ENCODE measurements around the gene PLEKHA4. TPM values are rescaled to one million over a fixed set of nuclear protein-coding genes. Genes with fewer than 3 reads are reported as not detected.
"Not testable (repeated sequence)": the region's sequence is repeated elsewhere in the genome, so short reads cannot be mapped to it uniquely, and the experiment has no call there.

Gene PLEKHA4, protein sequence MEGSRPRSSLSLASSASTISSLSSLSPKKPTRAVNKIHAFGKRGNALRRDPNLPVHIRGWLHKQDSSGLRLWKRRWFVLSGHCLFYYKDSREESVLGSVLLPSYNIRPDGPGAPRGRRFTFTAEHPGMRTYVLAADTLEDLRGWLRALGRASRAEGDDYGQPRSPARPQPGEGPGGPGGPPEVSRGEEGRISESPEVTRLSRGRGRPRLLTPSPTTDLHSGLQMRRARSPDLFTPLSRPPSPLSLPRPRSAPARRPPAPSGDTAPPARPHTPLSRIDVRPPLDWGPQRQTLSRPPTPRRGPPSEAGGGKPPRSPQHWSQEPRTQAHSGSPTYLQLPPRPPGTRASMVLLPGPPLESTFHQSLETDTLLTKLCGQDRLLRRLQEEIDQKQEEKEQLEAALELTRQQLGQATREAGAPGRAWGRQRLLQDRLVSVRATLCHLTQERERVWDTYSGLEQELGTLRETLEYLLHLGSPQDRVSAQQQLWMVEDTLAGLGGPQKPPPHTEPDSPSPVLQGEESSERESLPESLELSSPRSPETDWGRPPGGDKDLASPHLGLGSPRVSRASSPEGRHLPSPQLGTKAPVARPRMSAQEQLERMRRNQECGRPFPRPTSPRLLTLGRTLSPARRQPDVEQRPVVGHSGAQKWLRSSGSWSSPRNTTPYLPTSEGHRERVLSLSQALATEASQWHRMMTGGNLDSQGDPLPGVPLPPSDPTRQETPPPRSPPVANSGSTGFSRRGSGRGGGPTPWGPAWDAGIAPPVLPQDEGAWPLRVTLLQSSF
- total RNA-seq, result 1.4 and 1.9 TPM in 2 replicates

DNA sequence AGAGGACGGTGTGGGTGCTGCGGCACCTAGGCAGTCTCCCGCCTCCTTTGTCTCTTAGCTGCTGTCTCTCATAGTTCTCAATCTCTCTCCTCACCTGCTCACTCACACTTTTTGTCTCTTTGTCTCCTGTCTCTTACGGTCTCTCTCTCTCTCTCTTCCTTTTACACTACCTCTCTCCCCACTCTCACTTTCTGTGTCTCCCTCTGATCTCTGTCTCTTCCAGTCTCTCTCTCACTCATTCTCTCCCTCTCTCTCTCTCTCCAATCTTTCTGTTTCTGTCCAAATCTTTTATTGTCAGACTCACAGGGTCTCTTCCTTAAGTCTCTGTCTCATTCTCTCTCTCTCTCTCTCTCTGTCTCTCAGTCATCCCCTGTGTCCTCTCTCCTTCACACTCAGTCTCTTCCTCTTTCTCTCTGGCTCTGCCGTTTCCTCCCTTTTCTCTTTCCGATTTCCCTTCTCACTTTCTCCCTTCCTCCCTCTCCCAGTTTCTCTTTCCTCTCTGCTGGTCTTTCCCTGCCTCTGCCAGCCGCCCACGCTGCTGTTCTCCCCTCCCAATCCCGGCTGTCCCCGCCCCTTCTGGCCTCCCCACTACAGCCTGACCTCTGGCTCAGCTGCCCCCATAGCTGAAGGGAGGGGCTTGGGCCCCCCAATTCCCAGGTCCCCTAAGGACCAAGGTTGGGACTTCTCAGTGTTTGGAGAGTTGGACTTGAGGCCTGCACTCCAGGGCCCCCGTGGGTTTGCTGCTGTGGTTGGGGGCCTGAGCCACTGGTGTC lies at the start of gene PLEKHA4:
TSS of gene PLEKHA4 (minus strand) at position 504 of the 773 bp plus-strand sequence. CDS start 997 bp downstream, outside the sequence.
- no peak within 1 kb of the TSS for H3K4me3 Mint-ChIP-seq
- DNase-seq (ENCODE audit: low spot score), result no peak
- H3K9me3 Mint-ChIP-seq, result no peaks in the 10 kb centered on the region
- peaks cover 11% of the 10 kb centered on the region for H3K4me1 Mint-ChIP-seq (ENCODE audit: low read depth)
- peaks cover 11% of the 10 kb centered on the region for H3K27me3 Mint-ChIP-seq (ENCODE audit: insufficient read depth)
- H3K27ac Mint-ChIP-seq, result no peak within 1 kb of the TSS
- intact Hi-C loops (cut with micrococcal nuclease), result no loop called here
- H3K36me3 Mint-ChIP-seq (ENCODE audit: low read depth), result peaks cover 4% of the 10 kb centered on the region

DNA sequence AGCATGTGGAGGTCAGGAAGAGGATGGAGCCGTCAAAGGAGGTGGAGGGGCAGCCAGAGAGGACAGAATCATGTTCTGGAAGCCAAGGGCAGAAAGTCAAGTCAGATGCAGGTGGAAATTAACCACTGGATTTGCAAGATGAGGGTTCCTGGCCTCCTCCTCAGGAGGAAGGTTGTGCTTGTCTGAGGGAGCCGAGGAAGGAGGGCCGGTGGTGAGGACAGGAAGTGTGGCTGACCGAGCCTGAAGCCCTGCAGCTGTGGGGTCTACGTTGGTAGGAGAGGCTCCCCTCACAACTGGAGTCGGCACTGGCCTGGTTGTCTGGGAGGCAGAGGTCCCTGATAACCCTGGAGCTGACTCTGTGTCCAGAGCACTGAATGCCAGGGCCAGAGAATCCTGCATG lies 49.7 kb upstream of the PLEKHA4 start:
- intact Hi-C loops (cut with micrococcal nuclease), result no loop called here
- Mint-ChIP-seq H3K4me3 (no peak overlapping the region), H3K9me3 (no peaks in the 10 kb centered on the region), H3K4me1 (ENCODE audit: low read depth) (no peaks in the 10 kb centered on the region), H3K36me3 (ENCODE audit: low read depth) (peaks cover 25% of the 10 kb centered on the region), H3K27me3 (ENCODE audit: insufficient read depth) (no peaks in the 10 kb centered on the region), H3K27ac (no peak overlapping the region)
- DNase-seq (ENCODE audit: low spot score), result no peak

DNA sequence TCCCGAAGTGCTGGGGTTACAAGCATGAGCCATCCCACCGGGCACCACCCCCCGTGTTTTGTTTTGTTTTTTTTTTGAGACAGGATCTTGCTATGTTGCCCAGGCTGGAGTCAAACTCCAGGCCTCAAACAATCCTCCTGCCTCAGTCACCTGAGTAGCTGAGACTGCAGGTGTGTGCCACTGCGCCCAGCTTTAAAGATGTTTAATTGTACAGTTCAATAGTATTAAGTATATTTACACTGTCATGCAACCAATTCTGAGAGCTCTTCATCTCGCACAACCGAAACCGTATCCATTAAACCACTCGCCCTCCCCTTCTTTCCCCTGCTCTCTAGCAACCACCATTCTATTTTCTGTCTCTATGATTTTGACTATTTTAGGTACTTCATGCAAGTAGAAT lies 47.3 kb upstream of the PLEKHA4 start:
- no peak overlapping the region for H3K27ac Mint-ChIP-seq
- no peak overlapping the region for H3K4me3 Mint-ChIP-seq
- no peak for DNase-seq (ENCODE audit: low spot score)
- H3K4me1 Mint-ChIP-seq (ENCODE audit: low read depth), result no peaks in the 10 kb centered on the region
- intact Hi-C loops (cut with micrococcal nuclease), result no loop called here
- H3K36me3 Mint-ChIP-seq (ENCODE audit: low read depth), result peaks cover 38% of the 10 kb centered on the region
- H3K9me3 Mint-ChIP-seq, result no peaks in the 10 kb centered on the region
- H3K27me3 Mint-ChIP-seq (ENCODE audit: insufficient read depth), result no peaks in the 10 kb centered on the region

DNA sequence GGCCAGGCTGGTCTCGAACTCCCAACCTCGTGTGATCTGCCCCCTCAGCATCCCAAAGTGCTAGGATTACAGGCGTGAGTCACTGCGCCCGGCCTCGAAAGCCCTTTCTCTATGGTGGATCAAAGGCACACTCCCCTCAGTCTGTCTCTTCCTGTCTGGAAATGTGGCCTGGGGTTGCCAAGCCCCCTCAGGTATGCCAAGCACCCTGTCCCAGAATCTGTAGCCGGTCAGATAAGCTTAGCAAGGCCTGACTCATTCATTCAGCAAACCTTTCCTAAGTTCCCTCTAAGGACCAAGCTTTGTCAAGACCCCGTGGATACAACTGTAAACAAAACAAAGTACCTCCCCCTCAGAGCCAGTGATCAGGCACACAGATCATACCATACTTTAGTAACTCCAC lies 45.8 kb upstream of the PLEKHA4 start:
- no peaks in the 10 kb centered on the region for H3K9me3 Mint-ChIP-seq
- DNase-seq (ENCODE audit: low spot score), result no peak
- H3K4me1 Mint-ChIP-seq (ENCODE audit: low read depth), result no peaks in the 10 kb centered on the region
- H3K36me3 Mint-ChIP-seq (ENCODE audit: low read depth), result peaks cover 38% of the 10 kb centered on the region
- no peak overlapping the region for H3K4me3 Mint-ChIP-seq
- intact Hi-C loops (cut with micrococcal nuclease), result no loop called here
- no peaks in the 10 kb centered on the region for H3K27me3 Mint-ChIP-seq (ENCODE audit: insufficient read depth)
- H3K27ac Mint-ChIP-seq, result no peak overlapping the region

DNA sequence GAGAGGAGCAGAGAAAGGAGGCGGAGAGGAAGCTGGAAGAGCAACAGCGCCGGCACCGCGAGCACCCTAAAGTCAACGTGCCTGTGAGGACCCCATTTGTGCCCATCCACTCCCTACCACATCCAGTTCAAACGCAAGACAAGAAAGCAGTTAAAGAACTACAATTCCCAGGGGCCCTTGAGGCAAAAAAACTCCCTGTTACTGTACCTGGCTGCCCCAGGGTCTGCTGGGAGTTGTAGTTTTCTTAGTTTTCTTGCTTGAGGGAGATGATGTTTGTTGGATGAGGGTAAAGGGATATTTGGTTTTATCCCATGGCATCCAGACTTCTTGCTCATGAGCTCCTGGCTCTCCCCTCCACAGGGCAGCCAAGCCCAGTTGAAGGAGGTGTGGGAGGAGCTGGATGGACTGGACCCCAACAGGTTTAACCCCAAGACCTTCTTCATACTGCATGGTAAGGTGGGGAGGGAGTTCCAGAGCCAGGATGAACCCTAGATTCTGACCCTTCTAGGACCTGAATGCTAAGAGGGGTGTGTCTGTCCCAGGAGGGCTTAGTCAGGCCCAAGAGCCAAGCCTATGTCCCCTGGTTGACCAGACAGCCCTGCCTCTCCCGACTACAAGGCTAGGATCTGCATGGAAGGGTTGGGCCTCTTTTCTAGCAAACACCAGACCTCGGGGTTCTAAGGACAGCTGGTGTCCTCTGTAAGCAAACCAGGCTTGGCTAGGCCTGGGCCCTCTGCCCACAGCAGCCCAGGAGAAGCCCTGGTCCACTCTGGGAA lies 44.9 kb upstream of the PLEKHA4 start:
- H3K27me3 Mint-ChIP-seq (ENCODE audit: insufficient read depth), result no peaks in the 10 kb centered on the region
- no peak overlapping the region for H3K27ac Mint-ChIP-seq
- intact Hi-C loops (cut with micrococcal nuclease), result loop anchor here (1.0 kb wide), 1 partner anchor 13 kb away; the partner anchor contains the start of gene NUCB1
- no peak for DNase-seq (ENCODE audit: low spot score)
- no peak overlapping the region for H3K4me3 Mint-ChIP-seq
- peaks cover 35% of the 10 kb centered on the region for H3K36me3 Mint-ChIP-seq (ENCODE audit: low read depth)
- H3K9me3 Mint-ChIP-seq, result no peaks in the 10 kb centered on the region
- no peaks in the 10 kb centered on the region for H3K4me1 Mint-ChIP-seq (ENCODE audit: low read depth)

DNA sequence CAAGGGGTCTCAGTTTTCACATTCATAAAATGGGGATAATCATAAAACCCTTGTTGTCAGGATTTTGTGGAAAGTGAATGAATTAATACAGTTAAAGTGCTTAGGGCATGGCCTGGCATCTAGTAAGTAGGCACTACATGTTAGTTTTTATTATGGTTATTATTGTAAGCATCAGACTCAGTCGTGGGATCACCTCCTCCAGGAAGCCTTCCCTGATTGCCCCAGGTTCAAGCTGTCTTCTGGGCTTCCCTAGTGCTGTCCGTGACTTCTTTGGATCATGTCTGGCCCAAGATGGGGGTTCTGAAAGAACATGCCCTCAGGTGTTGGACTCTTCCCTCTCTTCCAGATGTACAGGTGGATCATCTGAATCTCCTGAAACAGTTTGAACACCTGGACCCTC lies 42.4 kb upstream of the PLEKHA4 start:
- Mint-ChIP-seq H3K36me3 (ENCODE audit: low read depth) (peaks cover 39% of the 10 kb centered on the region), H3K4me3 (no peak overlapping the region), H3K9me3 (no peaks in the 10 kb centered on the region), H3K27me3 (ENCODE audit: insufficient read depth) (no peaks in the 10 kb centered on the region), H3K27ac (no peak overlapping the region), H3K4me1 (ENCODE audit: low read depth) (no peaks in the 10 kb centered on the region)
- DNase-seq (ENCODE audit: low spot score), result no peak
- intact Hi-C loops (cut with micrococcal nuclease), result no loop called here

DNA sequence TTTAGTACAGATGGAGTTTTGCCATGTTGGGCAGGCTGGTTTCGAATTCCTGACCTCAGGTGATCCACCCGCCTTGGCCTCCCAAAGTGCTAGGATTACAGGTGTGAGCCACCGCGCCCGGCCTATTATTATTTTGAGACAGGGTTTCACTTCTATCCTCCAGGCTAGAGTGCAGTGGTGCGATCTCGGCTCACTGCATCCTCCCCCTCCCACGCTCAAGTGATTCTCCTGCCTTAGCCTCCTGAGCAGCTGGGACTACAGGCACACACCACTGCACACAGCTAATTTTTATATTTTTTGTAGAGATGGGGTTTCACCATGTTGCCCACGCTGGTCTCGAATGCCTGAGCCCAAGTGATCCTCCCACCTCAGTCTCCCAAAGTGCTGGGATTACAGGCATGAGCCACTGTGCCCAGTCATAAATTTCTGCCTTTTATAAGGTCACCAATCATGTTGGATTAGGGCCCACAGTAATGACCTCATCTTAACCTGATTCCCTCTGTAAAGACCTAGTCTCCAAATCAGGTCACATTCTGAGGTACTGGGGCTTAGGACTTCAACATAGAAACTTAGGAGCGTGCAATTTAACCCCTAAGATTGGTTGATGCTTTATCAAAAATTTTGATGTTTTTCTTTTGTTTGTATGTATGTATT lies 41.1 kb upstream of the PLEKHA4 start:
- H3K4me3 Mint-ChIP-seq; intact Hi-C loops (cut with micrococcal nuclease); H3K4me1 Mint-ChIP-seq (ENCODE audit: low read depth); H3K9me3 Mint-ChIP-seq; H3K27me3 Mint-ChIP-seq (ENCODE audit: insufficient read depth); DNase-seq (ENCODE audit: low spot score); H3K27ac Mint-ChIP-seq: not testable (repeated sequence)
- H3K36me3 Mint-ChIP-seq (ENCODE audit: low read depth), result peaks cover 46% of the 10 kb centered on the region

DNA sequence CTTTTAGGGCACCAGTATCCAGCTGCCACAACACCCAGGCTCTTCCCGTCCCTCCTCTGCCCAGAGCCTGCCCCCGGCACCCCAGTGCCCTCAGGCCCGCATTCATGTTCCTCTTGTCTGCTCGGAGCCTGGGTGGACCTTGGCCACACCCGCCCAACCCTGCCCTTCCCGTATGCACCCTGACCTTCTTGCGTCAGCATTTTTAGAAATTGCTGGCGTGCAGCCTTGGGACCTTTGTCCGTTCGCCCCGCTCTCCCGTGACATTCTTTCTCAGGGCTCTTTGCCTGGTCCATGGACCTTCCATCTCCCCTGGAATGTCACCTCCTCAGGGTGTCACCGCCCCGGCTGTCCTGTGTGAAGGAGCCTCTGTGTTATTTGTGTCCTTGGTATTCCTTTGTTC lies 39.3 kb upstream of the PLEKHA4 start:
- Mint-ChIP-seq H3K4me1 (ENCODE audit: low read depth) (peaks cover 1% of the 10 kb centered on the region), H3K9me3 (no peaks in the 10 kb centered on the region), H3K36me3 (ENCODE audit: low read depth) (peaks cover 43% of the 10 kb centered on the region), H3K27ac (no peak overlapping the region), H3K4me3 (no peak overlapping the region), H3K27me3 (ENCODE audit: insufficient read depth) (no peaks in the 10 kb centered on the region)
- no peak for DNase-seq (ENCODE audit: low spot score)
- intact Hi-C loops (cut with micrococcal nuclease), result no loop called here

DNA sequence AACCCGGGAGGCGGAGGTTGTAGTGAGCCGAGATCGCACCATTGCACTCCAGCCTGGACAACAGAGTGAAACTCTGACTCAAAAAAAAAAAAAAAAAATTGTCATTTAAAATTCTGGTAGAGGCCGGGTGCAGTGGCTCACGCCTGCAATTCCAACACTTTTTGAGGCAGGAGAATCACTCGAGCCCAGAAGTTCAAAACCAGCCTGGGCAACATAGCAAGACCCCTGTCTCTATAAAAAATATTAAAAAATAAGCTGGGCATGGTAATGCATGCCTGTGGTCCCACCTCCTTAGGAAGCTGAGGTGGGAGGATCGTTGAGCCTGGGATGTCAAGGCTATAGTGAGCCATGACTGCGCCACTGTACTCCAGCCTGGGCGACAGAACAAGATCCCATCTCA lies 37.9 kb upstream of the PLEKHA4 start:
- no peak overlapping the region for H3K4me3 Mint-ChIP-seq
- H3K27me3 Mint-ChIP-seq (ENCODE audit: insufficient read depth), result no peaks in the 10 kb centered on the region
- H3K4me1 Mint-ChIP-seq (ENCODE audit: low read depth), result peaks cover 12% of the 10 kb centered on the region
- DNase-seq (ENCODE audit: low spot score), result no peak
- intact Hi-C loops (cut with micrococcal nuclease), result no loop called here
- no peak overlapping the region for H3K27ac Mint-ChIP-seq
- H3K36me3 Mint-ChIP-seq (ENCODE audit: low read depth), result peaks cover 40% of the 10 kb centered on the region
- H3K9me3 Mint-ChIP-seq, result no peaks in the 10 kb centered on the region

DNA sequence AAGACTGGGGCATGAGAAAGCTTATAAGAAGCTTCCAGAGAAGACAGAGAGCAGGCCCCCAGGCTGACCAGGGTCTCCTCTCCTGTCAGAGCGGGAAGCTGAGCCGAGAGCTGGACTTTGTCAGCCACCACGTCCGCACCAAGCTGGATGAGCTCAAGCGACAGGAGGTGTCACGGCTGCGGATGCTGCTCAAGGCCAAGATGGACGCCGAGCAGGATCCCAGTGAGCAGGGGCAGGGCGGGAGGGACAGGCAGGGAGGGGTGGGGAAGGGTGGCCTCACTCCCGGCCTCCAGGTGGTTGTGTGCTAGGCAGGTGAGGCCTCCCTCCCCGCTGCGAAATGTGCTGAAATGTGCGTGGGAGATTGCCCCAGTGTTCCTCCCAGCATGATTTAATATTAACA lies 37.2 kb upstream of the PLEKHA4 start:
- H3K9me3 Mint-ChIP-seq, result no peaks in the 10 kb centered on the region
- DNase-seq (ENCODE audit: low spot score), result no peak
- peaks cover 18% of the 10 kb centered on the region for H3K4me1 Mint-ChIP-seq (ENCODE audit: low read depth)
- H3K27me3 Mint-ChIP-seq (ENCODE audit: insufficient read depth), result no peaks in the 10 kb centered on the region
- H3K4me3 Mint-ChIP-seq, result no peak overlapping the region
- intact Hi-C loops (cut with micrococcal nuclease), result no loop called here
- H3K27ac Mint-ChIP-seq, result no peak overlapping the region
- peaks cover 38% of the 10 kb centered on the region for H3K36me3 Mint-ChIP-seq (ENCODE audit: low read depth)

DNA sequence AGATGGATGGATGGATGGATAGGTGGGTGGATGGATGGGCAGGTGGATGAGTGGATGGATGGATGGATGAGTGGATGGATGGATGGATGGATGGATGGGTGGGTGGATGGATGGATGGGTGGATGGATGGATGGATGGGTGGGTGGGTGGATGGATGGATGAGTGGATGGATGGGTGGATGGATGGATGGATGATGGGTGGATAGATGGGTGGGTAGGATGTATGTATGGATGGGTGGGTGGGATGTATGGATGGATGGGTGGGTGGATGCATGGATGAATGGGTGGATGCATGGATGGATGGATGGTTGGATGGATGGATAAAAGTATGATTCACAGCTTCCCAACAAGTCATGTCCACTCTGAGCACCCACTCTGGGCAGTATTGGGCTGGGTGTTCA lies 35.4 kb upstream of the PLEKHA4 start:
- not testable (repeated sequence) for H3K27ac Mint-ChIP-seq; H3K9me3 Mint-ChIP-seq; H3K4me3 Mint-ChIP-seq; H3K27me3 Mint-ChIP-seq (ENCODE audit: insufficient read depth); DNase-seq (ENCODE audit: low spot score)
- peaks cover 27% of the 10 kb centered on the region for H3K4me1 Mint-ChIP-seq (ENCODE audit: low read depth)
- intact Hi-C loops (cut with micrococcal nuclease), result loop anchor here (5.0 kb wide), 1 partner anchor 224 kb away; no protein-coding TSS in a partner anchor
- H3K36me3 Mint-ChIP-seq (ENCODE audit: low read depth), result peaks cover 42% of the 10 kb centered on the region

DNA sequence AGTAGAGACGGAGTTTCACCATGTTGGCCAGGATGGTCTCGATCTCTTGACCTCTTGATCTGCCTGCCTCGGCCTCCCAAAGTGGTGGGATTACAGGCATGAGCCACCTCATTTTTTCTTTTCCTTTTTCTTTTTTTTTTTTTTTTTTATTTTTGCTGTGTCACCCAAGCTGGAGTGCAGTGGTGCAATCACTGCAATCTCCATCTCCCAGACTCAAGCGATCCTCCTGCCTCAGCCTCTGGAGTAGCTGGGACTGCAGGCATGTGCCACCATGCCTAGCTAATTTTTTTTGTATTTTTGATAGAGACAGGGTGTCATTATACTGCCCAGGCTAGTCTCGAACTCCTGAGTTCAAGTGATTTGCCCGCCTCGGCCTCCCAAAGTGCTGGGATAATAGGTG lies 33.9 kb upstream of the PLEKHA4 start:
- H3K27me3 Mint-ChIP-seq (ENCODE audit: insufficient read depth), result not testable (repeated sequence)
- peaks cover 36% of the 10 kb centered on the region for H3K36me3 Mint-ChIP-seq (ENCODE audit: low read depth)

More for the DNA sequence above, 33.9 kb upstream of the PLEKHA4 start:
- intact Hi-C loops (cut with micrococcal nuclease), result loop anchor here (5.0 kb wide), 1 partner anchor 225 kb away; no protein-coding TSS in a partner anchor
- not testable (repeated sequence) for H3K9me3 Mint-ChIP-seq; DNase-seq (ENCODE audit: low spot score); H3K27ac Mint-ChIP-seq
- peaks cover 27% of the 10 kb centered on the region for H3K4me1 Mint-ChIP-seq (ENCODE audit: low read depth)
- H3K4me3 Mint-ChIP-seq, result peak overlapping the region; percentile 35
